G401 (cell line): ENCODE measurements around the gene AGAP1. TPM values are rescaled to one million over a fixed set of nuclear protein-coding genes. Genes with fewer than 3 reads are reported as not detected.
A peak's percentile ranks its signal among the peaks of the same experiment; 100 is the strongest.

Experiments used
- DNase-seq: peaks from one replicate; pipeline ENCODE4 v3.0.0-alpha.2; 2015; ENCODE audit warnings: low spot score
- in situ Hi-C: cut with HindIII; loops from 2 replicates; pipeline ENCODE4 v1.10.0; 2016; ENCODE audit warnings: low sequenced_read_pairs, mixed read lengths
- total RNA-seq: library from RNA; depleted of rRNA; stranded (reverse); fragments of >200 nt; shearing (Covaris generic); gene quantifications from 2 replicates; pipeline ENCODE4 v1.2.3, GENCODE V29; 2014

Gene AGAP1
- total RNA-seq, 1 experiment from 2014 or later = 14.4 TPM

DNA sequence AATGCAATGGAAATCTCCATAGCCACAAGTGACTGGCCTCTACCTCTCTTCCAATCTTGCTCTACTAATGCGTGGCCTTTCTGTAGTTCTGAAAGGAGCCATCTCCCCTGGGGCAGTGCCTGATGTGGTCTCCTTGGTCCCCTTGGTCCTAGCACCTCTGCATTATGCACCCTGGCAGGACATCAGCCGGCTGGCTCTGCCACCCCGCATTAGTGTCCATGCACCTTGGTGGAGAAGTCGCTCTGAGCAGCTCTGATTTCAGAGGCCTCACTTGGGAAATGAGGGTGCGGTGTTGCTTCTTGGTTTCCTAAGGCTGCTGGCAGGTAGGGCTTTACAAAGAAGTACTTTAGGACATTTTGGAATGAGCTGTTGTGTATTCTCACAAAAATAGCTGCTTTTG, 356.4 kb downstream of the AGAP1 start:
- in situ Hi-C loops = no loop called here
- DNase-seq = no peak

- in situ Hi-C loops = no loop called here
Observed at GRCh38 chr2:235850771-235851551, 357.1 kb downstream of the AGAP1 start.

GRCh38 chr2:235851828-235852525, 358.1 kb downstream of the AGAP1 start:
- in situ Hi-C loops = no loop called here
- no peak for DNase-seq

More at GRCh38 chr2:235850771-235851551, 357.1 kb downstream of the AGAP1 start:
- DNase-seq = no peak

DNA sequence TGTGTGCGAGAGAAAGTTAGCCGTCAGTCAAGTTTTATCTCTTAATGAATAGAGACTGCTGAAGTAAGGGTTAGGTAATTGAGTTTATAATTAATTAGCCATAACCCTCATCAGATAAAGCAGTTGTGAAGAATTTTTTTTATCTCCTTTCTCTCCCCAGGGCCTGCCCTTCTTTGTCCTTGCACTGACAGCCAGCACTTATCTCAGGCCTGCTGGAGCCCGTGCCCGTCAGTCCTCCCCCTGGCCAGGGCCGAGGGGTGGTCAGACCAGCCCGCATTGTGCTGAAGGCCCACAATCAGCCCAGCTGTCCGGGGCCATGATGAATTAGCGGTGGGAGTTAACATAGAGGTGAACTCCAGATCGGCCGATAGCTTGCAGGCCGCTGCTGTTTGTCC, 358.7 kb downstream of the AGAP1 start:
- no peak for DNase-seq
- in situ Hi-C loops = no loop called here

DNA sequence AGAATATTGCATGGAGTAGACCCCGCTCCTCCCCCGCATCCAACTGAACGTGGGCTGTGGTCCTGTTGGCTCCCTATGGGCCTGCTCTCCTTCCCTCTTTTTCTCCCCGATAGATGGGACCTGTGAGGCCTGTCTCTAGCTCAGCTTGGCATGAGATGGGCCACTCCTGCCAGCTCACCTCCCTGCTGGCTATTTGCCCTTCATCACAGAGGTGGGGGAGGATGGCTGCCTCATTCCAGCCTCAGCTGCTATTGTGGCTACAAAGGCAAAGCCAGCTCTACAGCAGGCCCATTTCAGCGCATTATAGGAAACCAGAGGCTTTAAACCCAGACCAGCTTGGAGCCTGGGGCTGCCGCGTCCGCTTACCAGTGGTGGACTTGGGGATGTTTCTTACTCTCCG, 360.4 kb downstream of the AGAP1 start:
- in situ Hi-C loops = no loop called here
- peak; percentile 93 for DNase-seq

- DNase-seq = no peak
- in situ Hi-C loops = no loop called here
Observed at GRCh38 chr2:235855011-235855410, 361.2 kb downstream of the AGAP1 start.

DNA sequence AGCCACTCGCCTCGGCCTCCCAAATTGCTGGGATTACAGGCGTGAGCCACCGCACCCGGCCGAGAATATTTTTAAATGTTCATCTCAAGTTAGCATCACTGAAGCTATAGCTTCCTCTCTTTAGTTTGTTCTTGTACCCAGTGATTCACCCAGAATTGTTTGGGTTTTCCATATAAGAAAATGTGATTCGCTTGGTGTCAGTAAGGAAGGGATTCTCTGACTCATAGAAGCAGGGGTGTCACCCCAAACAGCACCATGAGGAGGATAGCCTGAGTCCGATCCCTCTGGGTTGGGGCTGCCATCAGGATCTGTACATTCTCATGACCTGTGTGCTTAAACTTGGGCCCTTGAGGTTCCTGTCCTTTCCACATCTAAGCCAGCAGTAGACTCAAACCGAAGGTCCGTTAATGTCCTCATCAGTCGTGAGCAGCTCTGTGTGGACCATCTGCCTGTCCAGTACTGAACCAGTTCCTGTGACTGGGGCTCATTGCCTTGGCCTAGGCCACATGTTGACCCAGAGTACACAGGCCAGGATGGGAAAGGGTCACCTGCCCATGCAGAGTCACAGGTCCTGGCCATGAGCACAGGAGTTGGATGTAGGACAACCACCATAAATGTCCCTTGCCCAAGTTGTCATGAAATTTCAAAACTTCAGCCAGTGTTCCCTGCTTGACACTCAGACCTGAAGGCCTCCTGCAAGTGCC, 362.5 kb downstream of the AGAP1 start:
- no peak for DNase-seq
- in situ Hi-C loops = no loop called here

- DNase-seq = no peak
- in situ Hi-C loops = no loop called here
Observed at GRCh38 chr2:235857598-235857997, 363.8 kb downstream of the AGAP1 start.

GRCh38 chr2:235858881-235859280, 365.0 kb downstream of the AGAP1 start:
- in situ Hi-C loops = no loop called here
- no peak for DNase-seq

- in situ Hi-C loops = no loop called here
- no peak for DNase-seq
Observed at GRCh38 chr2:235859651-235860050, 365.8 kb downstream of the AGAP1 start.

GRCh38 chr2:235860111-235860510, 366.3 kb downstream of the AGAP1 start:
- in situ Hi-C loops = no loop called here
- DNase-seq = no peak

- in situ Hi-C loops = no loop called here
Observed at GRCh38 chr2:235860871-235861270, 367.0 kb downstream of the AGAP1 start.

GRCh38 chr2:235861383-235861782, 367.5 kb downstream of the AGAP1 start:
- DNase-seq = no peak
- in situ Hi-C loops = no loop called here

More at GRCh38 chr2:235860871-235861270, 367.0 kb downstream of the AGAP1 start:
- no peak for DNase-seq

DNA sequence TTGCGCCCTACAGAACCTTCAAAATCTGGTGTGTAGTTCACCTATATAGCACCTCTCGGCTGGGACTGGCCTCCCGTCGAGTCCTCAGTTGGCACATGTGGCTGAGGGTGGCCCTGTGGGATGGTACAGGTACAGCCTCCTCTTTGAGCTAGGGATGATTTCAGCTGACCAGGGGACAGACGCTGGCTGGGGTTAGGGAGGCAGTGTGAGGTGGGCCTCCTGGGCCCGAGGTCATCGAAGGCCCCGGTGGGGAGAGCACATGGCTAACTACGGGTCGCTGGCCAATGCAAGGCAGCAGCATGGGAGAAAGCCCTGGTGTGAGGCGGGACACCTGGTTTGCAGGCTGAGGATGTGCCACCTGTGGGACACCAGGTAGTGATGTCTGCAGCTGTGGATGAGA, 369.6 kb downstream of the AGAP1 start:
- DNase-seq = no peak
- in situ Hi-C loops = no loop called here

DNA sequence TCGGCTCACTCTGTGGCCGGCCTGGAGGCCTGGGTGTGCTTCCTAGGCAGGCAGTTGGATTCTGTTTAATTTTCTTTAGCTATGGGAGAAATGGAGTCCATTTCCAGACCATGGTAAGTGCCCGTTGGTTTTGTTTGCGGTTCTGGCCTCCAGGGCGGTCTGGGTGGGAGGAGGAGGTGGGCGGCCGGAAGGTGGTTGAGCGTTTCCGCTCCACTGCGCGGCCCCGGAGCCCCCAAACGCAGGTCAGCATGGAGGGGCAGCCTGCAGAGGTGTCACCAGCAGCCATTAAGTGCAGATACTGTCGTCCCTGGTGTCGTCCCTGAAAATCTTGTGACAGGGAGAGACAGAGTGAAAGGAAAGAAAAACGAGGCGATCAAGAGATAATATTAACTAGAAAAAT, 370.5 kb downstream of the AGAP1 start:
- DNase-seq = no peak
- in situ Hi-C loops = no loop called here

GRCh38 chr2:235864733-235865515, 371.1 kb downstream of the AGAP1 start:
- no peak for DNase-seq
- in situ Hi-C loops = no loop called here

DNA sequence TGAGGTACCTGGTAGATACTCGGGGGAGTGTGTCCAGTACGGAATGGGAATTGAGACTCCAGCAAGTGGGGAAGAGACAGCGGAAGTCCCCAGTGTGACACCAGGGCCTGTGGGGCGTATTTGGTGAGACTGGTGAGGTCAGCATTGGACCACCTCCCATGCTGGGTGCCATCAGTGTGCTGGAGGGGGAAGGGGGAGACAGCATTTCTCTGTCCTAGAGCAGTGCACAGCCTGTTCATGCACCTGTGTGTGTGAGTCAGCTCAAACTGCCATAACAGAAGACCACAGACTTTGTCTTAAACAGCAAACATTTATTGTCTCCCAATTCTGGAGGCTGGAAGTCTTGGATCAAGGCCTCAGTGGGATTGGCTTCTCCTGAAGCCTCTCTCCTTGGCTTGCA, 372.5 kb downstream of the AGAP1 start:
- in situ Hi-C loops = no loop called here
- no peak for DNase-seq

DNA sequence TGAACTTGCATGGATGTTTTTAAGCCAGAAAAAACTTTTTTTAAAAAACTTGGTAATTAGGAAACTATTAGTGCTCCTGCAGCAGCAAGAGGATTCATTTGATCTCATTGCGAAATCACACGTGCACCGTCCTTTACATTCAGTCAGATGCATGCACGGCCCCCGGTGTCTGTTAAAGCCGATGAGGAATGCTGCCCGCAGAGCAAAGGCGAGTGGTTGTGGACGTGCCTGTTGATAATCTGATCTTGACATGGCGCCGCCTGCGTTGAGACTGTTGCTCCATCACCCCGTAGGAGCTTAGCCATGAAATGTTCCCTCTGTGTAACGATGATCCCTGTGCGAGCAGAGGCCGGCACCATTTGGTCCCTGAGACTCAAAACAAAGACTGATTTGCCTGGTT, 374.4 kb downstream of the AGAP1 start:
- in situ Hi-C loops = no loop called here
- DNase-seq = no peak

DNA sequence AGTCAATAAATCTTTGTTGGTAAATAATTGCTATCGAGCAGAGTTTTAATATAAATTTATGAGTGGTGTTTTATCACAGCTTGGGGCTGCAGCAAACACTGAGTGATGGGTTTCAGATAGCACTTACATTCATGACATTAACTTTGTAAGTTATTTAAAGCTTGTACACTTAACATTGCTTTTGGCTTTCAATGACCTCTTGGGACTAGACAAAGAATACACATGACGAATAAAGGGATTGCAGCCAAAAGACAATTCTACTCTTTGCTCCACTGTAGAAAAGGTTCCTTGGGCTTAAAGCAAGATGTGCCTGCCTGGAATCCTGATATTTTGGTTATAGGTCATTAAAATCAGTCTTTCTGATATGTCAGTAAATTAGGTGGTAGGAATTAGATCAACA, 374.8 kb downstream of the AGAP1 start:
- no peak for DNase-seq
- in situ Hi-C loops = no loop called here
